Calu3 (cell line): ENCODE measurements around the gene HDC. TPM values are rescaled to one million over a fixed set of nuclear protein-coding genes. Genes with fewer than 3 reads are reported as not detected.

Source experiments
- BruUV-seq: library from RNA; stranded (reverse); fragments of 400-500 nt; replicated peaks from 2 replicates; lab custom pipeline; 2021; lab: Mats Ljungman, UMichigan
- CTCF ChIA-PET: fragments of 300-600 bp; sonication (Branson Sonifier 250); formaldehyde crosslinking; loops from one replicate; lab custom pipeline; 2022; ENCODE audit warnings: antibody characterized with exemption; lab: Charles Lee
- DNase-seq: peaks from one replicate; pipeline ENCODE4 v3.0.0; 2022
- H3K27ac Mint-ChIP-seq: one replicate; pipeline ENCODE4 v1.8.0; 2022; ENCODE audit warnings: mixed read lengths; ENCODE audit not compliant: unreplicated experiment
- H3K27me3 Mint-ChIP-seq: one replicate; pipeline ENCODE4 v1.8.0; 2022; ENCODE audit warnings: mixed read lengths; ENCODE audit not compliant: unreplicated experiment
- H3K36me3 Mint-ChIP-seq: one replicate; pipeline ENCODE4 v1.8.0; 2022; ENCODE audit warnings: mild to moderate bottlenecking, moderate library complexity, mixed read lengths; ENCODE audit not compliant: insufficient read depth, unreplicated experiment
- H3K4me1 Mint-ChIP-seq: one replicate; pipeline ENCODE4 v1.8.0; 2022; ENCODE audit warnings: mild to moderate bottlenecking, low read depth, mixed read lengths; ENCODE audit not compliant: unreplicated experiment
- H3K4me3 Mint-ChIP-seq: one replicate; pipeline ENCODE4 v1.8.0; 2022; ENCODE audit warnings: mild to moderate bottlenecking, low read depth, moderate library complexity, mixed read lengths; ENCODE audit not compliant: unreplicated experiment
- H3K9me3 Mint-ChIP-seq: one replicate; pipeline ENCODE4 v1.8.0; 2022; ENCODE audit warnings: low read depth, mixed read lengths; ENCODE audit not compliant: unreplicated experiment
- intact Hi-C: fragments of 100-400 bp; cut with micrococcal nuclease; formaldehyde crosslinking; loops from one replicate; pipeline ENCODE4 v1.10.0; 2022; ENCODE audit not compliant: unreplicated experiment
- total RNA-seq: library from RNA; stranded (reverse); gene quantifications from 2 replicates; pipeline ENCODE4 v1.2.3, GENCODE V29; 2022
- TF ChIP-seq, protein P1 (sequence below): fragments of 200-600 bp; IDR thresholded peaks from one replicate; pipeline ENCODE4 v1.8.0; 2022; ENCODE audit warnings: antibody characterized with exemption; ENCODE audit not compliant: unreplicated experiment

Gene HDC
- total RNA-seq, 1 experiment from 2014 or later, result not detected

GRCh38 chr15:50210462-50211157, 54.9 kb downstream of the HDC start:
- Mint-ChIP-seq H3K36me3 (peaks cover 5% of the 10 kb centered on the region), H3K4me3 (no peak overlapping the region), H3K9me3 (peaks cover 15% of the 10 kb centered on the region), H3K27me3 (no peaks in the 10 kb centered on the region), H3K4me1 (no peaks in the 10 kb centered on the region), H3K27ac (no peak overlapping the region)
- TF ChIP-seq, protein P1, sequence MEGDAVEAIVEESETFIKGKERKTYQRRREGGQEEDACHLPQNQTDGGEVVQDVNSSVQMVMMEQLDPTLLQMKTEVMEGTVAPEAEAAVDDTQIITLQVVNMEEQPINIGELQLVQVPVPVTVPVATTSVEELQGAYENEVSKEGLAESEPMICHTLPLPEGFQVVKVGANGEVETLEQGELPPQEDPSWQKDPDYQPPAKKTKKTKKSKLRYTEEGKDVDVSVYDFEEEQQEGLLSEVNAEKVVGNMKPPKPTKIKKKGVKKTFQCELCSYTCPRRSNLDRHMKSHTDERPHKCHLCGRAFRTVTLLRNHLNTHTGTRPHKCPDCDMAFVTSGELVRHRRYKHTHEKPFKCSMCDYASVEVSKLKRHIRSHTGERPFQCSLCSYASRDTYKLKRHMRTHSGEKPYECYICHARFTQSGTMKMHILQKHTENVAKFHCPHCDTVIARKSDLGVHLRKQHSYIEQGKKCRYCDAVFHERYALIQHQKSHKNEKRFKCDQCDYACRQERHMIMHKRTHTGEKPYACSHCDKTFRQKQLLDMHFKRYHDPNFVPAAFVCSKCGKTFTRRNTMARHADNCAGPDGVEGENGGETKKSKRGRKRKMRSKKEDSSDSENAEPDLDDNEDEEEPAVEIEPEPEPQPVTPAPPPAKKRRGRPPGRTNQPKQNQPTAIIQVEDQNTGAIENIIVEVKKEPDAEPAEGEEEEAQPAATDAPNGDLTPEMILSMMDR, result no peak
- no TSS peak for BruUV-seq
- peak; percentile 24 for DNase-seq
- CTCF ChIA-PET, result no interaction called here
- intact Hi-C loops, result no loop called here

GRCh38 chr15:50209809-50210208, 55.7 kb downstream of the HDC start:
- CTCF ChIA-PET, result no interaction called here
- no peak overlapping the region for H3K4me3 Mint-ChIP-seq
- DNase-seq, result no peak
- H3K27ac Mint-ChIP-seq, result no peak overlapping the region
- no peaks in the 10 kb centered on the region for H3K27me3 Mint-ChIP-seq
- no peaks in the 10 kb centered on the region for H3K4me1 Mint-ChIP-seq
- H3K36me3 Mint-ChIP-seq, result peaks cover 5% of the 10 kb centered on the region
- BruUV-seq, result no TSS peak
- intact Hi-C loops, result no loop called here
- H3K9me3 Mint-ChIP-seq, result peaks cover 11% of the 10 kb centered on the region
- TF ChIP-seq, protein P1, result no peak

DNA sequence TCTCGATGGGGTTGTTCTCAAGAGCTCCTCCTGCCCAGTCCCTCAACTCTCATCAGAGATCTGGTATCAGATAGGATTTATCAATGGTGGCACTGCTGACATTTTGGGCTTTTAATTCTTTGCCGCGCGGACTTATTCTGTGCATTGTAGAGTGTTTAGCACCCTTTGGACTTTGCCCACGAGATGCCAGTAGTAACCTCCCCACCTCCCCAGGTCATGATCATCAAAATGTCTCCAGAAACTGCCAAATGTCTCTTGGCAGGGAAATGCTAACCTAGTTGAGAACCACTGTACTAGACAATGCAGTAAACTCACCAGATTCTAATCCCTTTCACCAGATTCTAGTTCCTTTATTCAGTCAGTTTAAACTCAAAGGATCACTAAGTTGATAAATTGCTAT, 59.5 kb downstream of the HDC start:
- CTCF ChIA-PET, result no interaction called here
- Mint-ChIP-seq H3K27me3 (no peaks in the 10 kb centered on the region), H3K36me3 (peaks cover 5% of the 10 kb centered on the region), H3K9me3 (peaks cover 2% of the 10 kb centered on the region), H3K4me1 (no peaks in the 10 kb centered on the region), H3K27ac (no peak overlapping the region), H3K4me3 (no peak overlapping the region)
- TF ChIP-seq, protein P1, result no peak
- BruUV-seq, result no TSS peak
- intact Hi-C loops, result no loop called here
- DNase-seq, result no peak

- CTCF ChIA-PET, result no interaction called here
- Mint-ChIP-seq H3K36me3 (no peaks in the 10 kb centered on the region), H3K4me1 (no peaks in the 10 kb centered on the region), H3K27me3 (no peaks in the 10 kb centered on the region), H3K4me3 (no peak overlapping the region), H3K9me3 (no peaks in the 10 kb centered on the region), H3K27ac (no peak overlapping the region)
- DNase-seq, result no peak
- BruUV-seq, result no TSS peak
- TF ChIP-seq, protein P1, result no peak
- intact Hi-C loops, result no loop called here
These were observed 63.5 kb downstream of the HDC start for GRCh38 chr15:50202003-50202402.
